Neural cell (in vitro differentiated cells): ENCODE measurements around the gene CEACAM21.

Experiments used
- CTCF ChIP-seq: fragments of 450-650 bp; IDR thresholded peaks from 2 replicates; pipeline ENCODE4 v1.5.1; 2014; ENCODE audit warnings: antibody characterized with exemption, mild to moderate bottlenecking, moderate library complexity; ENCODE audit not compliant: poor library complexity, severe bottlenecking
- EP300 ChIP-seq: fragments of 450-650 bp; conservative IDR thresholded peaks from 2 replicates; pipeline ENCODE4 v1.6.1; 2014; ENCODE audit warnings: antibody characterized with exemption, mild to moderate bottlenecking, moderate library complexity; ENCODE audit not compliant: poor library complexity, severe bottlenecking
- EZH2 ChIP-seq: fragments of 200-600, 300-800 bp; shearing (Covaris generic), sonication (generic); IDR thresholded peaks from 2 replicates; pipeline ENCODE4 v1.6.1; 2014; ENCODE audit warnings: antibody characterized with exemption, low read length, borderline replicate concordance, mild to moderate bottlenecking; ENCODE audit not compliant: insufficient read depth, poor library complexity, severe bottlenecking
- MXI1 ChIP-seq: fragments of 450-650 bp; conservative IDR thresholded peaks from 2 replicates; pipeline ENCODE4 v1.6.1; 2014; ENCODE audit warnings: antibody characterized with exemption, mild to moderate bottlenecking; ENCODE audit not compliant: poor library complexity, severe bottlenecking
- POLR2AphosphoS5 ChIP-seq: IDR thresholded peaks from 2 replicates; pipeline ENCODE4 v1.6.1; 2012
- RAD21 ChIP-seq: fragments of 450-650 bp; conservative IDR thresholded peaks from 2 replicates; pipeline ENCODE4 v1.6.1; 2014; ENCODE audit warnings: antibody characterized with exemption, mild to moderate bottlenecking, moderate library complexity
- REST ChIP-seq: IDR thresholded peaks from 2 replicates; pipeline ENCODE4 v1.6.1; 2012; ENCODE audit warnings: borderline replicate concordance
- SMC3 ChIP-seq: fragments of 450-650 bp; conservative IDR thresholded peaks from 2 replicates; pipeline ENCODE4 v1.6.1; 2014; ENCODE audit warnings: antibody characterized with exemption, mild to moderate bottlenecking, moderate library complexity; ENCODE audit not compliant: poor library complexity
- TAF1 ChIP-seq: IDR thresholded peaks from 2 replicates; pipeline ENCODE4 v1.6.1; 2012; ENCODE audit warnings: low read depth

DNA sequence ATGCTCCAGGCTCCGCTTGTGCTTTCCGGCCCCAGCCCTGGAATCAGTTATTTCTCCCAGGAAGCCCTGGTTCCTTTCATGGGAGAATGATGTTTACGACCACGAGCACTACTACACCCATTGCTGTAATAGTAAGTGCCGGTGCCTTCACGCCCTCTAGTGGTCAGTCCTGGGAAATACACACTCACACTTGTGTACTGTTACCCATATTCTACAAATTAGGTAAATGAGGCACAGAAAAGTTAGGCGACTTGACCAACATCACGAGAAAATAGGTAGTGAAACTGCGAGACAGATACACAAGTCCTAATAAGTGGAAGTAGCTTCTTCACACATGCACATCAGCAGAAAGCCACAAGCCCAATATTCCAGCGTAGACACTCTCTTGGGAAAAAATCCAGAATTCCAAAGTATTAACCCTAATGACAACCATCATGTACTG lies 21.7 kb downstream of the CEACAM21 start:
- TF ChIP-seq TAF1, result no peak
- peak; percentile 78 for TF ChIP-seq CTCF
- no peak for TF ChIP-seq MXI1
- no peak for TF ChIP-seq REST
- peak; percentile 63 for TF ChIP-seq RAD21
- no peak for TF ChIP-seq POLR2AphosphoS5
- peak; percentile 57 for TF ChIP-seq SMC3
- no peak for TF ChIP-seq EZH2
- no peak for TF ChIP-seq EP300
